ENCODE results near the gene CD96. TPM values are rescaled to one million over a fixed set of nuclear protein-coding genes. Genes with fewer than 3 reads are reported as not detected.

CD96 gene
- total and polyA plus RNA-seq, 2 donors (not counting 3 experiments of a cell fraction or from before 2014, with no cell fraction given): not detected

GRCh38 chr3:111577798-111578685 lies 36.0 kb downstream of the CD96 start:
- no peaks in the 10 kb centered on the region for H3K36me3 ChIP-seq (ENCODE audit: control insufficient read depth in 2 of 2, extremely low read depth in 1 of 2, insufficient read depth in 2 of 2, low read length in 2 of 2)
- dilution Hi-C loops (cut with MboI; ENCODE audit: extremely low pct_ligation_motif_present, low sequenced_read_pairs) (no loop called here), intact Hi-C loops (cut with micrococcal nuclease) (no loop called here)
- H3K9me1 ChIP-seq (replicated peaks; ENCODE audit: control insufficient read depth, extremely low read depth, insufficient read depth, low read length): no peaks in the 10 kb centered on the region
- no peak overlapping the region for H3K4me2 ChIP-seq (ENCODE audit: insufficient read depth, low read length)
- no peak overlapping the region for H3K27ac ChIP-seq (ENCODE audit: insufficient read depth, low read depth, low read length)
- no peaks in the 10 kb centered on the region for H3K79me2 ChIP-seq (ENCODE audit: control insufficient read depth, insufficient read depth, low read length)
- DNase-seq (ENCODE audit: low read depth, low spot score) (peak; percentile 25), FAIRE-seq (peak; percentile 65)
- H3K4me3 ChIP-seq (replicated peaks in 1 of 3; ENCODE audit: insufficient read depth in 1 of 3, low read depth in 1 of 3, low read length in 3 of 3): no peak overlapping the region
- H4K20me1 ChIP-seq (replicated peaks; ENCODE audit: control insufficient read depth, extremely low read depth, insufficient read depth, low read length): no peaks in the 10 kb centered on the region
- TF ChIP-seq POLR2AphosphoS5 (IDR thresholded peaks at IDR 0.05; ENCODE audit: insufficient read depth, low read depth, low read length) (no peak), MAX (IDR thresholded peaks at IDR 0.05; ENCODE audit: insufficient read depth, insufficient read length) (no peak), CTCF (IDR thresholded peaks at IDR 0.05; ENCODE audit: extremely low read depth in 1 of 2, insufficient read depth in 1 of 2, low read depth in 1 of 2, low read length in 2 of 2) (peak; percentile 4 to 15), POLR2A (IDR thresholded peaks at IDR 0.05; ENCODE audit: low read depth, low read length) (no peak)
- BruUV-seq (replicated peaks): no TSS peak
- H3K9ac ChIP-seq (replicated peaks; ENCODE audit: extremely low read depth, insufficient read depth, low read length): no peak overlapping the region
- H3K4me1 ChIP-seq (ENCODE audit: control insufficient read depth, extremely low read depth, insufficient read depth, low read length): no peaks in the 10 kb centered on the region
- no peaks in the 10 kb centered on the region for H3K9me3 ChIP-seq (replicated peaks; ENCODE audit: control insufficient read depth, insufficient read depth, low read length)
- H3K27me3 ChIP-seq (ENCODE audit: control insufficient read depth in 2 of 2, insufficient read depth in 2 of 2, low read length in 2 of 2): peaks cover 0 to 7% of the 10 kb centered on the region in 2 experiments
- CTCF ChIA-PET: interaction anchor here (0.7 to 2.2 kb wide), 10 partner anchors 22 to 465 kb away, joined by 3 to 31 read pairs (median 3); no protein-coding TSS in a partner anchor
- POLR2A ChIA-PET: no interaction called here
- no peak overlapping the region for H2AFZ ChIP-seq (ENCODE audit: low read depth, low read length)

Measured in endothelial cell of umbilical vein (primary cell).